HG02870 (cell line): ENCODE measurements around the gene LONP2.
"Not testable (repeated sequence)": the region's sequence is repeated elsewhere in the genome, so short reads cannot be mapped to it uniquely, and the experiment has no call there.

Experiments used
- ATAC-seq: cut with Tn5 transposase; IDR thresholded peaks from one replicate; pipeline ENCODE4 v1.9.1; 2021; ENCODE audit warnings: mild to moderate bottlenecking, moderate library complexity; ENCODE audit not compliant: unreplicated experiment

The LONP2 gene

GRCh38 chr16:48365025-48365600 lies 121.0 kb downstream of the LONP2 start:
- ATAC-seq: no peak

- peak; percentile 85 for ATAC-seq
Observed at GRCh38 chr16:48365601-48366164, 121.6 kb downstream of the LONP2 start.

- peak; percentile 52 for ATAC-seq
Observed at GRCh38 chr16:48366165-48367093, 122.3 kb downstream of the LONP2 start.

GRCh38 chr16:48367441-48368049 lies 123.4 kb downstream of the LONP2 start:
- no peak for ATAC-seq

GRCh38 chr16:48369765-48370164 lies 125.7 kb downstream of the LONP2 start:
- ATAC-seq: no peak

GRCh38 chr16:48370229-48370628 lies 126.1 kb downstream of the LONP2 start:
- no peak for ATAC-seq

GRCh38 chr16:48370668-48371392 lies 126.7 kb downstream of the LONP2 start:
- not testable (repeated sequence) for ATAC-seq

GRCh38 chr16:48371393-48371780 lies 127.3 kb downstream of the LONP2 start:
- no peak for ATAC-seq

GRCh38 chr16:48372744-48373143 lies 128.6 kb downstream of the LONP2 start:
- no peak for ATAC-seq

- no peak for ATAC-seq
Observed at GRCh38 chr16:48373258-48374029, 129.3 kb downstream of the LONP2 start.

- ATAC-seq: no peak
Observed at GRCh38 chr16:48374255-48374654, 130.2 kb downstream of the LONP2 start.

GRCh38 chr16:48377301-48377700 lies 133.2 kb downstream of the LONP2 start:
- ATAC-seq: not testable (repeated sequence)

GRCh38 chr16:48378276-48378675 lies 134.2 kb downstream of the LONP2 start:
- no peak for ATAC-seq

GRCh38 chr16:48378836-48379235 lies 134.7 kb downstream of the LONP2 start:
- ATAC-seq: no peak

GRCh38 chr16:48381201-48381600 lies 137.1 kb downstream of the LONP2 start:
- no peak for ATAC-seq

GRCh38 chr16:48382131-48382530 lies 138.0 kb downstream of the LONP2 start:
- ATAC-seq: no peak

- no peak for ATAC-seq
Observed at GRCh38 chr16:48383009-48383876, 139.1 kb downstream of the LONP2 start.

- ATAC-seq: no peak
Observed at GRCh38 chr16:48383877-48384519, 139.9 kb downstream of the LONP2 start.
